Activated naive CD8-positive, alpha-beta T cell treated with anti-CD3 and anti-CD28 coated beads, Interleukin-2, amount 10 ng/mL, durations not matched to agents 7 days and 5 days (primary cell): Measurements from ENCODE around the gene PLEKHA5. TPM values are rescaled to one million over a fixed set of nuclear protein-coding genes. Genes with fewer than 3 reads are reported as not detected.

Experiments used
- ATAC-seq: fragments of 150-1000 bp; cut with Tn5 transposase; one replicate; pipeline ENCODE4 v1.10.0; 2021; ENCODE audit warnings: low read depth, moderate library complexity
- POLR2A ChIA-PET: fragments of 350-600 bp; sonication (Branson Sonifier 250); formaldehyde crosslinking; loops from one replicate; lab custom pipeline; 2021; ENCODE audit warnings: antibody characterized with exemption; lab: Charles Lee
- DNase-seq: peaks from one replicate; pipeline ENCODE4 v3.0.0; 2021
- H3K27ac Mint-ChIP-seq: one replicate; pipeline ENCODE4 v1.8.0; 2022; ENCODE audit warnings: mild to moderate bottlenecking, mixed read lengths
- H3K27me3 Mint-ChIP-seq: one replicate; pipeline ENCODE4 v1.8.0; 2022; ENCODE audit warnings: mild to moderate bottlenecking, moderate library complexity, mixed read lengths
- H3K36me3 Mint-ChIP-seq: one replicate; pipeline ENCODE4 v1.8.0; 2021; ENCODE audit warnings: mild to moderate bottlenecking, mixed read lengths
- H3K4me1 Mint-ChIP-seq: one replicate; pipeline ENCODE4 v1.8.0; 2021; ENCODE audit warnings: mixed read lengths
- H3K4me3 Mint-ChIP-seq: one replicate; pipeline ENCODE4 v1.8.0; 2022; ENCODE audit warnings: mild to moderate bottlenecking, moderate library complexity, mixed read lengths
- H3K9me3 Mint-ChIP-seq: one replicate; pipeline ENCODE4 v1.8.0; 2021; ENCODE audit warnings: mixed read lengths
- total RNA-seq, 2 experiments: library from RNA; stranded (reverse); gene quantifications; one replicate each; pipeline ENCODE4 v1.2.3, GENCODE V29; 2021

The PLEKHA5 gene
- total RNA-seq, 2 experiments from 2014 or later = 4.4 to 5.5 TPM

DNA sequence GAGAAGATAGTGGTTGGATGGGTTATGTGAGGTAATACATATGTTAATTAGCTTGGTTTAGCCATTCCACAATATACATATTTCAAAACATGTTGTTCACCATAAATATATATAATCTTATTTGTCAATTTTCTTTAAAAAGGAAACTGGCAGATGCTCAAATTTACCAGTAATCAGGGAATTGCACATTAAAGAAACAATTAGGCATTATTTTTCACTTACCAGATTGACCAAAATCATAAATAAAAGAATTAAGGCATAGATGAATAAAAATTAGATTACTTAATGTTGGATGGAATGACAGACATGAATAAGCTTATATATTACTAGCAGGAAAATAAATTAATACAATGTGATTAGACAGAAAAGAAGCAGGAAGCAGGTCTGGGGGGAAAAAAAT, 147.2 kb downstream of the PLEKHA5 start:
- POLR2A ChIA-PET = no interaction called here

DNA sequence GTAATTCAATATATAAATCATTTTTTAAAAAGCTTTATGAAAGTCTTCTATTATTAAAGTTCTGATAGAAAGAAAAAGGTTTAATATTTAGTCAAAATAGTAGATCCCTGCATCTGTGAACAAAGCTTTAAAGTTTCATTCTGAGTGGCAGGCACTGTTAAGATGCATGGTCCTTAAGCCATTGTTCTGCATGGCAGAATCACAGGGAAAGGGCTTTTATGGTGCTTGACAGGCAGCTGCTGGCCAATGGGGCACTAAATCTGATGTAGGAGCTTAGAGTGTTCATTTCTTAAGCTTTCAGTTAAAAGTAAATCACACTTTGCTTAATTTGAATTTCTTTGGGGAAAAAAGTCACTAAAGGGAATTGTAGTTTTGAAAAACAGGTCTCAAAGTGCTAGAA, 148.2 kb downstream of the PLEKHA5 start:
- Mint-ChIP-seq H3K27me3 (no peaks in the 10 kb centered on the region), H3K9me3 (no peaks in the 10 kb centered on the region), H3K4me1 (peaks cover 13% of the 10 kb centered on the region), H3K36me3 (peaks cover 9% of the 10 kb centered on the region), H3K27ac (no peak overlapping the region), H3K4me3 (no peak overlapping the region)
- no peak for ATAC-seq
- POLR2A ChIA-PET = no interaction called here
- no peak for DNase-seq

More for the DNA sequence above, 147.2 kb downstream of the PLEKHA5 start:
- Mint-ChIP-seq H3K27ac (no peak overlapping the region), H3K4me3 (no peak overlapping the region), H3K27me3 (no peaks in the 10 kb centered on the region), H3K36me3 (peaks cover 9% of the 10 kb centered on the region), H3K9me3 (no peaks in the 10 kb centered on the region), H3K4me1 (peaks cover 13% of the 10 kb centered on the region)
- ATAC-seq (no peak), DNase-seq (no peak)

DNA sequence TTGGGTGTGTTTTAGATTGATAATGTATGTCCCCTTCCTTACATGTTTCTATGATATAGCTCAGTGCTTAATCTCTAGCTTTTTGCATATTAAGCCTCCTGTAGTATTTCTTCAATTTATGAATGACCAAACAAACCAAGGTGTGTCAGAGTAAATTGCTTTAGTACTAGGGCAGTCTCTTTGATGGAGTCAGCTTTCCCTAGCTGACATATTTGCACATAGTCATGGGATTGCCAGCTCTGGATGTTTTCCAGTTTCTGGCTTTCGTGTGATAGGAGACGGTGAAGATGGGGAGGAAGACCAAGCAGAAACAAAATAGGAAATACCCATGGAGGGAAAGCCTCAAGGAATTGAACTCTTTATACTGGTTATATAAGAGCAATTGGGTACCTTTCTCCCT, 148.9 kb downstream of the PLEKHA5 start:
- Mint-ChIP-seq H3K27ac (no peak overlapping the region), H3K4me1 (peaks cover 11% of the 10 kb centered on the region), H3K36me3 (peaks cover 9% of the 10 kb centered on the region), H3K4me3 (no peak overlapping the region), H3K9me3 (no peaks in the 10 kb centered on the region), H3K27me3 (no peaks in the 10 kb centered on the region)
- DNase-seq (no peak), ATAC-seq (no peak)
- POLR2A ChIA-PET = no interaction called here

GRCh38 chr12:19282133-19282699, 152.7 kb downstream of the PLEKHA5 start:
- no peaks in the 10 kb centered on the region for H3K27me3 Mint-ChIP-seq
- no peaks in the 10 kb centered on the region for H3K4me1 Mint-ChIP-seq
- DNase-seq (no peak), ATAC-seq (no peak)
- H3K9me3 Mint-ChIP-seq = no peaks in the 10 kb centered on the region
- no peak overlapping the region for H3K27ac Mint-ChIP-seq
- POLR2A ChIA-PET = interaction anchor here (0.6 kb wide), 1 partner anchor 115 kb away, joined by 4 read pairs; no protein-coding TSS in a partner anchor
- no peak overlapping the region for H3K4me3 Mint-ChIP-seq
- no peaks in the 10 kb centered on the region for H3K36me3 Mint-ChIP-seq

- H3K4me1 Mint-ChIP-seq = no peaks in the 10 kb centered on the region
- no peak for ATAC-seq
- POLR2A ChIA-PET = no interaction called here
- H3K36me3 Mint-ChIP-seq = no peaks in the 10 kb centered on the region
- peaks cover 2% of the 10 kb centered on the region for H3K27me3 Mint-ChIP-seq
- H3K4me3 Mint-ChIP-seq = no peak overlapping the region
- DNase-seq = no peak
- no peaks in the 10 kb centered on the region for H3K9me3 Mint-ChIP-seq
- no peak overlapping the region for H3K27ac Mint-ChIP-seq
Observed at GRCh38 chr12:19284658-19285057, 155.1 kb downstream of the PLEKHA5 start.

GRCh38 chr12:19285793-19286448, 156.4 kb downstream of the PLEKHA5 start:
- no peak overlapping the region for H3K27ac Mint-ChIP-seq
- DNase-seq (no peak), ATAC-seq (no peak)
- no peaks in the 10 kb centered on the region for H3K4me1 Mint-ChIP-seq
- H3K27me3 Mint-ChIP-seq = peaks cover 2% of the 10 kb centered on the region
- no peaks in the 10 kb centered on the region for H3K36me3 Mint-ChIP-seq
- POLR2A ChIA-PET = no interaction called here
- H3K4me3 Mint-ChIP-seq = no peak overlapping the region
- no peaks in the 10 kb centered on the region for H3K9me3 Mint-ChIP-seq

DNA sequence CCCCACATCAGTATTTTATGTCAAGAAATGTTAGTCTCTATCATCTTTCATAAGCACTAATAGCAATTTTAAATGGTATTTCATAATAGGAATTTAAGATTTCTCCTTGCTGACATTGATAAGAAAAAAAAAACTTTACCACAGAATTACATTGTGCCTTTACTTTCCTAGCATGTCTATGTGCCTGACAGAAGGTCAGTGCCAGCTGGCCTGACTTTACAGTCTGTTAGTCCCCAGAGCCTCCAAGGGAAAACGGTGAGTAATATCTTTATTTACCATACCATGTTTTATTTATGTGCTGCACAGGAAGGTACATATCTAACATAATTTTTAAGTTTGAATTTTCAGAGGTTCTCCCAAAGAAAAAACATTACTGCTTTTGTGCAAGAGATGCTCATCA, 157.8 kb downstream of the PLEKHA5 start:
- no peak for ATAC-seq
- POLR2A ChIA-PET = no interaction called here
- H3K27me3 Mint-ChIP-seq = peaks cover 2% of the 10 kb centered on the region
- no peaks in the 10 kb centered on the region for H3K36me3 Mint-ChIP-seq
- no peaks in the 10 kb centered on the region for H3K9me3 Mint-ChIP-seq
- no peaks in the 10 kb centered on the region for H3K4me1 Mint-ChIP-seq
- DNase-seq = no peak
- H3K27ac Mint-ChIP-seq = no peak overlapping the region
- H3K4me3 Mint-ChIP-seq = no peak overlapping the region

DNA sequence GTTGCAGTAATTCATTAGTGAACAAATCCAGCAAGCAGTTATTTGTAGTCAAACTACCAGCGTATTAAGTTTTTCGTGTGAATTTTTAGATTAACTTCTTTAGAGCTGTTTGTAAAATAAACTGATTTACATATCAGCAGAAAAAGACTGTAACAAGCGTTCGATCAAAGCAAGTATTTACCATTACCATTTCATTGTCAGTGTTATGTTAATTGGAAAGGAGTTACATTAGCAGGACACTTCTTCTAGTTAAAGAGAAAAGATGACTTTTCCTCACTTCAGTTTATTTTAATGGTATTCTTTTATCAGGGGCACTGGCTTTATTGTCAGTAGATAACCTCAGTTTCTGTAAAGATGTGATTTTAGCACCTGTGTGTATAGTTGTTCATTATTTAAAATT, 158.6 kb downstream of the PLEKHA5 start:
- ATAC-seq (no peak), DNase-seq (no peak)
- H3K36me3 Mint-ChIP-seq = no peaks in the 10 kb centered on the region
- no peaks in the 10 kb centered on the region for H3K4me1 Mint-ChIP-seq
- POLR2A ChIA-PET = interaction anchor here (0.5 kb wide), 1 partner anchor 139 kb away, joined by 8 read pairs; no protein-coding TSS in a partner anchor
- no peak overlapping the region for H3K4me3 Mint-ChIP-seq
- peaks cover 2% of the 10 kb centered on the region for H3K27me3 Mint-ChIP-seq
- H3K9me3 Mint-ChIP-seq = no peaks in the 10 kb centered on the region
- H3K27ac Mint-ChIP-seq = no peak overlapping the region

DNA sequence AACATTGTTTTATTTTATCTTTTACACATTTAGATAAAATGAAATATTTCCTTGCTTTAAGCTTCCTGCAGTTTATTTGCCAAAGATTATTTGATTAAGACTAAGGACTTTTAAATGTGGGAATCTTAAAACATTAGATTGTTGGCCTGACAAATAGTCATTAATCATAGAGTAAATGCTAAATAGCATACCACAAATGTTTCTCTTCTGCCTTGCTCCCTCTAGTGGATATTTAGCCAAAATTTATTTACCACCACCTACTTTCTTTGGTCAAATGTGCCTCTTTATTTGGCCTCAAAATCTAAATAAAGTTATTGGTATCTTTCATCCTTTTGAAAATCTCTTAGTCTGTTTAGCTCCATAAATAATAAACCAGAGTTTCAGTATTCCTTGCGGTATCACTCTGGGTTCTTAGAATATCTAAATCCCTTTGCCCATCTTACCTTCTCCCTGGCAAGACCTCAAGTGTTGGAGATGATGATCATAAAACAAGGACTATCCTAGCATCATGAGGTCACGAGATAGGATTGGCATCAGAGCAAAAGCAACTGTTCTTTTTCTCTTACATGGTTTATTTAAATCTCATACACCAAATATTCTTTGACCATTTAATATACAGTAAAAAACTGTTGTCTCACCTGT, 159.2 kb downstream of the PLEKHA5 start:
- Mint-ChIP-seq H3K36me3 (no peaks in the 10 kb centered on the region), H3K27ac (no peak overlapping the region), H3K27me3 (peaks cover 2% of the 10 kb centered on the region), H3K4me1 (no peaks in the 10 kb centered on the region), H3K4me3 (no peak overlapping the region), H3K9me3 (no peaks in the 10 kb centered on the region)
- DNase-seq = no peak
- POLR2A ChIA-PET = interaction anchor here (0.5 kb wide), 1 partner anchor 139 kb away, joined by 8 read pairs; no protein-coding TSS in a partner anchor
- no peak for ATAC-seq

- H3K27ac Mint-ChIP-seq = no peak overlapping the region
- no peaks in the 10 kb centered on the region for H3K4me1 Mint-ChIP-seq
- H3K36me3 Mint-ChIP-seq = no peaks in the 10 kb centered on the region
- no peak for DNase-seq
- ATAC-seq = no peak
- POLR2A ChIA-PET = no interaction called here
- no peaks in the 10 kb centered on the region for H3K27me3 Mint-ChIP-seq
- no peak overlapping the region for H3K4me3 Mint-ChIP-seq
- H3K9me3 Mint-ChIP-seq = no peaks in the 10 kb centered on the region
Observed at GRCh38 chr12:19298836-19299605, 169.5 kb downstream of the PLEKHA5 start.

DNA sequence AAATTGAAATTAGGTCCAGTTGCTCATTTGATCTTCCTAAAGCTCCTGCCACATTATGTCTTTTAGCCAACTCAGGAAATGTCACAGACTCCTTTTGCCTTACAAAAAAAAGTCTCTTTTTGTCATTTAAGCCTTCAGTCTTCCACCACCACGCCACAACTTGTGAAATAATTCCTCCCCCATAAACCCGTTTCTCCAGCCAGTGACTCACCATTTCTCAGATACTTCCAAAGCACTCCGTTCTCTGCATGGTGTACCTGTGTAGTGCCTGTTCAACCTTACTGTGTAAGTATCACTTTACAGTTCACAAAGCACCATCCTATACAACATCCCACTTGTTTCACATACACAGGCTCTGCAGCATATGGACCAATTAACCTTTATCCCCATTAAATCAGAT, 170.2 kb downstream of the PLEKHA5 start:
- H3K4me3 Mint-ChIP-seq = no peak overlapping the region
- H3K27me3 Mint-ChIP-seq = no peaks in the 10 kb centered on the region
- H3K9me3 Mint-ChIP-seq = no peaks in the 10 kb centered on the region
- no peak for DNase-seq
- POLR2A ChIA-PET = no interaction called here
- ATAC-seq = no peak
- no peak overlapping the region for H3K27ac Mint-ChIP-seq
- H3K36me3 Mint-ChIP-seq = no peaks in the 10 kb centered on the region
- H3K4me1 Mint-ChIP-seq = no peaks in the 10 kb centered on the region

GRCh38 chr12:19301223-19301622, 171.7 kb downstream of the PLEKHA5 start:
- Mint-ChIP-seq H3K4me1 (no peaks in the 10 kb centered on the region), H3K27me3 (no peaks in the 10 kb centered on the region), H3K27ac (no peak overlapping the region), H3K9me3 (no peaks in the 10 kb centered on the region), H3K4me3 (no peak overlapping the region), H3K36me3 (no peaks in the 10 kb centered on the region)
- DNase-seq (no peak), ATAC-seq (no peak)
- POLR2A ChIA-PET = no interaction called here

DNA sequence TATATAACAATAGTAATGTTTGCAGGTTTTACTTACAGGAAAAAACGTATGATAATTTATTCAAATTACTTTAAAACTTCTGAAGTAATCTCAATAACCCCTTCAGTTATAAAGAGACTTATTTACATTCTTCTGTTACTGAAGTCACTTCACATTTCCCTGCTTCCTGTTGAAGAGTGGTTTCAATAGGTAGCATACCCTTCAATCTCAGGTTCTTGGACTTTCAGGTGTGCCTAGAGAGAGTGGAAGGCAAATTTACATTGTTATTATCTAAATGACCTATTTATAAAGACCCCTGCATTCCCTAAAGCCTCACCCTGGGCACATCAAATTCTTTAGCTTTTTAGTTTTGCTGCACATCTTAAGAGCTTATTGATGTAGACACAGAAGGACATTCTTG, 172.2 kb downstream of the PLEKHA5 start:
- Mint-ChIP-seq H3K36me3 (no peaks in the 10 kb centered on the region), H3K4me3 (no peak overlapping the region), H3K27me3 (no peaks in the 10 kb centered on the region), H3K27ac (no peak overlapping the region), H3K9me3 (no peaks in the 10 kb centered on the region), H3K4me1 (no peaks in the 10 kb centered on the region)
- ATAC-seq (no peak), DNase-seq (no peak)
- POLR2A ChIA-PET = no interaction called here
